A549 (cell line): ENCODE results near the gene CDK5RAP2. TPM values are rescaled to one million over a fixed set of nuclear protein-coding genes. Genes with fewer than 3 reads are reported as not detected.

ENCODE experiments used
- ATAC-seq, 2 experiments: fragments of 200-7000 bp in 1 of 2; fragments of >200 bp in 1 of 2; cut with Nextera tagmentation in 1 of 2; cut with Tn5 transposase in 1 of 2; 3 replicates each; pipeline versions ENCODE4 v1.8.0 to v1.9.1; 2018 to 2020; ENCODE audit warnings: mild to moderate bottlenecking in 1 of 2, moderate library complexity in 1 of 2
- CTCF ChIA-PET: fragments of 300-600 bp; sonication (Branson Sonifier 250); formaldehyde crosslinking; extraction: SDS; loops from one replicate; lab custom pipeline; 2021; ENCODE audit warnings: antibody characterized with exemption, inconsistent platforms; lab: Yijun Ruan, JAX
- POLR2A ChIA-PET: fragments of 350-600 bp; formaldehyde crosslinking; extraction: SDS; loops from one replicate; lab custom pipeline; 2021; ENCODE audit warnings: antibody characterized with exemption, inconsistent platforms; lab: Yijun Ruan, JAX
- DNase-seq, 2 experiments: peaks; one replicate each; pipeline versions ENCODE4 v3.0.0 to v3.0.0-alpha.2; 2011 to 2016; ENCODE audit warnings: low read depth in 1 of 2, low spot score in 1 of 2
- FAIRE-seq: peaks from 2 replicates; lab custom pipeline; 2011; peaks lifted over from hg19 to GRCh38; lab: Jason Lieb, UNC
- H3K27ac ChIP-seq, 2 experiments: fragments of >200 bp; sonication (Bioruptor Twin); formaldehyde crosslinking; 3 replicates each; pipeline ENCODE4 v1.5.1; 2016 to 2017
- H3K4me1 ChIP-seq: fragments of >200 bp; sonication (Bioruptor Twin); formaldehyde crosslinking; 3 replicates; pipeline ENCODE4 v1.6.1; 2016
- H3K4me2 ChIP-seq: fragments of >200 bp; sonication (Bioruptor Twin); formaldehyde crosslinking; 3 replicates; pipeline ENCODE4 v1.6.1; 2016
- H3K4me3 ChIP-seq: fragments of >200 bp; sonication (Bioruptor Twin); formaldehyde crosslinking; 3 replicates; pipeline ENCODE4 v1.5.1; 2016
- H3K9me3 ChIP-seq: fragments of >200 bp; sonication (Bioruptor Twin); formaldehyde crosslinking; 3 replicates; pipeline ENCODE4 v1.6.1; 2016
- BCL3 ChIP-seq: fragments of >200 bp; sonication (Bioruptor Twin); formaldehyde crosslinking; IDR thresholded peaks from 3 replicates; pipeline ENCODE4 v1.6.1; 2016
- CBX2 ChIP-seq: fragments of 200-600 bp; sonication (generic); IDR thresholded peaks from 2 replicates; pipeline ENCODE4 v1.6.1; 2016; ENCODE audit warnings: low read depth, mild to moderate bottlenecking, borderline replicate concordance
- CBX8 ChIP-seq: fragments of 200-600 bp; sonication (generic); IDR thresholded peaks from 2 replicates; pipeline ENCODE4 v1.6.1; 2016
- CEBPB ChIP-seq, 2 experiments: fragments of >200 bp in 1 of 2; sonication (Bioruptor Twin) in 1 of 2; formaldehyde crosslinking in 1 of 2; IDR thresholded peaks; 2 replicates each; pipeline ENCODE4 v1.6.1; 2012 to 2016
- CHD4 ChIP-seq: fragments of 200-600 bp; sonication (generic); IDR thresholded peaks from 2 replicates; pipeline ENCODE4 v1.6.1; 2016; ENCODE audit warnings: antibody characterized with exemption, mild to moderate bottlenecking, borderline replicate concordance
- CTCF ChIP-seq: fragments of >200 bp; sonication (Bioruptor Twin); formaldehyde crosslinking; IDR thresholded peaks from 3 replicates; pipeline ENCODE4 v1.5.1; 2016
- EHF ChIP-seq: fragments of 250-450 bp; sonication (Bioruptor Pico); IDR thresholded peaks from 2 replicates; pipeline ENCODE4 v1.5.0; 2020; ENCODE audit warnings: mild to moderate bottlenecking
- FOSB ChIP-seq: fragments of 250-450 bp; sonication (Bioruptor Pico); IDR thresholded peaks from 2 replicates; pipeline ENCODE4 v1.5.0; 2020; ENCODE audit warnings: mild to moderate bottlenecking, moderate library complexity
- HDAC2 ChIP-seq: fragments of 200-600 bp; sonication (generic); IDR thresholded peaks from 2 replicates; pipeline ENCODE4 v1.6.1; 2016
- HOXB5 ChIP-seq: fragments of 250-450 bp; sonication (Bioruptor Pico); IDR thresholded peaks from 2 replicates; pipeline ENCODE4 v1.5.0; 2020; ENCODE audit warnings: mild to moderate bottlenecking, moderate library complexity
- JUNB ChIP-seq: fragments of >200 bp; sonication (Bioruptor Twin); formaldehyde crosslinking; IDR thresholded peaks from 2 replicates; pipeline ENCODE4 v1.6.1; 2016
- KDM1A ChIP-seq: fragments of 200-600 bp; sonication (generic); IDR thresholded peaks from 2 replicates; pipeline ENCODE4 v1.6.1; 2016; ENCODE audit warnings: low read depth, mild to moderate bottlenecking
- MAFK ChIP-seq: fragments of 450-650 bp; IDR thresholded peaks from 2 replicates; pipeline ENCODE4 v1.6.1; 2014; ENCODE audit not compliant: partially characterized antibody
- MAX ChIP-seq: IDR thresholded peaks from 2 replicates; pipeline ENCODE4 v1.6.1; 2012
- MAZ ChIP-seq: fragments of 150-350 bp; IDR thresholded peaks from 2 replicates; pipeline ENCODE4 v1.6.1; 2014; ENCODE audit warnings: antibody characterized with exemption, low read depth, low read length, borderline replicate concordance
- MYC ChIP-seq: IDR thresholded peaks from 2 replicates; pipeline ENCODE4 v1.6.1; 2012; ENCODE audit warnings: mild to moderate bottlenecking, inconsistent platforms, low read length, improper control_type of control experiment, borderline replicate concordance
- NFE2L2 ChIP-seq: fragments of 150-350 bp; conservative IDR thresholded peaks from 2 replicates; pipeline ENCODE4 v1.6.1; 2014; ENCODE audit warnings: low read length
- NPAS2 ChIP-seq: fragments of 250-450 bp; sonication (Bioruptor Pico); IDR thresholded peaks from 2 replicates; pipeline ENCODE4 v1.8.0; 2022; ENCODE audit warnings: mild to moderate bottlenecking, moderate library complexity, borderline replicate concordance
- NR3C1 ChIP-seq: fragments of >200 bp; sonication (Bioruptor Twin); formaldehyde crosslinking; IDR thresholded peaks from 3 replicates; pipeline ENCODE4 v1.6.1; 2017
- PBX3 ChIP-seq: IDR thresholded peaks from 2 replicates; pipeline ENCODE4 v1.6.1; 2012
- PHF8 ChIP-seq: fragments of 200-600 bp; sonication (generic); IDR thresholded peaks from 2 replicates; pipeline ENCODE4 v1.6.1; 2016; ENCODE audit warnings: low read depth, mild to moderate bottlenecking, antibody characterized with exemption, moderate library complexity, borderline replicate concordance
- POLR2A ChIP-seq: IDR thresholded peaks from 2 replicates; pipeline ENCODE4 v1.6.1; 2012; ENCODE audit warnings: mild to moderate bottlenecking, low read length
- RFX5 ChIP-seq: fragments of 450-650 bp; IDR thresholded peaks from 2 replicates; pipeline ENCODE4 v1.7.1; 2014; ENCODE audit warnings: antibody characterized with exemption, mild to moderate bottlenecking, moderate library complexity
- SMC3 ChIP-seq: fragments of >200 bp; sonication (Bioruptor Twin); formaldehyde crosslinking; IDR thresholded peaks from 3 replicates; pipeline ENCODE4 v1.6.1; 2018; ENCODE audit warnings: inconsistent platforms
- TFCP2L1 ChIP-seq: fragments of 250-450 bp; sonication (Bioruptor Pico); IDR thresholded peaks from 2 replicates; pipeline ENCODE4 v1.5.0; 2021; ENCODE audit warnings: mild to moderate bottlenecking
- ZC3H11A ChIP-seq: fragments of 450-650 bp; IDR thresholded peaks from 2 replicates; pipeline ENCODE4 v1.6.1; 2014; ENCODE audit warnings: antibody characterized with exemption, mild to moderate bottlenecking
- ZFP36 ChIP-seq: fragments of 450-650 bp; IDR thresholded peaks from 2 replicates; pipeline ENCODE4 v1.6.1; 2014; ENCODE audit warnings: borderline replicate concordance; ENCODE audit not compliant: partially characterized antibody
- ZNF302 ChIP-seq: fragments of 250-450 bp; sonication (Bioruptor Pico); IDR thresholded peaks from 2 replicates; pipeline ENCODE4 v1.9.0; 2021; ENCODE audit warnings: inconsistent platforms, mild to moderate bottlenecking, moderate library complexity
- WGBS: methylation state at CpG from one replicate; pipeline ENCODE4 v1.1.6; 2017; ENCODE audit errors: missing lambda C conversion rate; 5-methylcytosine and 5-hydroxymethylcytosine counted together
- polyA plus RNA-seq, 4 experiments: library from polyadenylated mRNA; depleted of rRNA in 3 of 4; stranded (reverse); fragments of >200 nt; fragmentation: RNase III in 1 of 4; extraction: RNeasy Plus Mini Kit Qiagen cat#74134 plus additional on column Dnase treatment in 1 of 4; gene quantifications; 2 replicates in 3 of 4; 3 replicates in 1 of 4; pipeline ENCODE4 v1.2.3, GENCODE V29; 2011 to 2017

CDK5RAP2 gene
- polyA plus RNA-seq, 2 of the 4 experiments (the other 2 are of a cell fraction) = 29.1 to 44.6 TPM

- POLR2A ChIA-PET = no interaction called here
- Histone ChIP-seq H3K4me2 (peak overlapping the region; percentile 66), H3K4me1 (peaks cover 84% of the 10 kb centered on the region), H3K4me3 (no peak overlapping the region; the same call in 2 of the 3 replicates)
- no peak for FAIRE-seq
- ATAC-seq = no peak
- DNase-seq = no peak
- no peak for TF ChIP-seq ZNF302 (CRISPR knock-in tag)
- TF ChIP-seq ZC3H11A = no peak
- no peak for TF ChIP-seq NFE2L2
- TF ChIP-seq MAZ = no peak
- TF ChIP-seq SMC3 = no peak
- no peak for TF ChIP-seq TFCP2L1 (CRISPR knock-in tag)
- no peak for TF ChIP-seq PHF8
- TF ChIP-seq ZFP36 = no peak
- TF ChIP-seq HOXB5 (CRISPR knock-in tag) = no peak
- TF ChIP-seq EHF = no peak
- TF ChIP-seq POLR2A = no peak
- TF ChIP-seq CTCF = no peak
- TF ChIP-seq FOSB = no peak
- no peak for TF ChIP-seq MAFK
- TF ChIP-seq CEBPB (IDR thresholded peaks at IDR 0.05) = no peak
- no peak for TF ChIP-seq CHD4
- no peak for TF ChIP-seq HDAC2
- TF ChIP-seq PBX3 = no peak
- TF ChIP-seq, all 56 proteins: peak for 0
- Histone ChIP-seq H3K27ac (peak overlapping the region; percentile 90 to 94), H3K9me3 (no peaks in the 10 kb centered on the region)
- CTCF ChIA-PET = interaction anchor here (1.0 to 1.9 kb wide), 3 partner anchors 86 to 129 kb away, joined by 3 to 5 read pairs (median 4); no protein-coding TSS in a partner anchor
- WGBS = 59% methylated on average over 1 of the region's 1 CpG
Measured at GRCh38 chr9:120626512-120626911, 46.5 kb upstream of the CDK5RAP2 start.

GRCh38 chr9:120625222-120625621 lies 45.3 kb upstream of the CDK5RAP2 start:
- CTCF ChIA-PET = interaction anchor here (0.7 to 1.9 kb wide), 5 partner anchors 15 to 130 kb away, joined by 3 to 5 read pairs (median 4); no protein-coding TSS in a partner anchor
- no peak overlapping the region for H3K4me3 ChIP-seq
- H3K9me3 ChIP-seq = no peaks in the 10 kb centered on the region
- POLR2A ChIA-PET = interaction anchor here (1.4 kb wide), 1 partner anchor 168 kb away, joined by 3 read pairs; the partner anchor contains the start of gene FBXW2
- peak overlapping the region; percentile 42 to 73; a peak in 5 of 6 replicates for H3K27ac ChIP-seq
- no peak for ATAC-seq
- TF ChIP-seq HOXB5 (CRISPR knock-in tag) (no peak), MAFK (peak; percentile 4), EHF (no peak), CBX2 (no peak), CBX8 (no peak), MAZ (no peak)
- H3K4me1 ChIP-seq = peaks cover 95% of the 10 kb centered on the region
- whole genome bisulfite sequencing = 93% methylated on average over 6 of the region's 6 CpGs
- no peak for DNase-seq
- H3K4me2 ChIP-seq = 0 out of 3 replicates have a peak overlapping the region, but pooled peaks have one; percentile 1
- FAIRE-seq = no peak

GRCh38 chr9:120622790-120623189 lies 42.8 kb upstream of the CDK5RAP2 start:
- peak overlapping the region; percentile 15 to 58; a peak in 3 of 6 replicates for H3K27ac ChIP-seq

More at GRCh38 chr9:120622790-120623189, 42.8 kb upstream of the CDK5RAP2 start:
- Histone ChIP-seq H3K4me2 (no peak overlapping the region), H3K4me3 (no peak overlapping the region), H3K9me3 (no peaks in the 10 kb centered on the region), H3K4me1 (peaks cover 93% of the 10 kb centered on the region)
- no peak for ATAC-seq
- no peak for FAIRE-seq
- DNase-seq = no peak
- ChIA-PET CTCF (interaction anchor here (0.6 to 1.7 kb wide), 12 partner anchors 8 to 320 kb away, joined by 3 to 5 read pairs (median 3); partner anchors contain the start of gene MEGF9), POLR2A (interaction anchor here (0.9 kb wide), 1 partner anchor 171 kb away, joined by 3 read pairs; the partner anchor contains the start of gene FBXW2)
- TF ChIP-seq HDAC2 = no peak
- no peak for TF ChIP-seq MAFK
- no peak for TF ChIP-seq NPAS2
- no peak for TF ChIP-seq KDM1A
- no peak for TF ChIP-seq BCL3
- no peak for TF ChIP-seq NR3C1
- no peak for TF ChIP-seq MYC
- no peak for TF ChIP-seq MAX
- no peak for TF ChIP-seq JUNB
- no peak for TF ChIP-seq RFX5
- no peak for TF ChIP-seq PBX3
